Stimulated activated CD8-positive, alpha-beta memory T cell treated with anti-CD3 and anti-CD28 coated beads, Interleukin-7, amount 100 ng/mL, for 24 hours (primary cell): ENCODE results near the gene HYDIN.

Source experiments
- DNase-seq: peaks from one replicate; pipeline ENCODE4 v3.0.0-alpha.2; 2020; ENCODE audit warnings: low read depth

Gene HYDIN

GRCh38 chr16:70764632-70765031 lies 465.9 kb downstream of the HYDIN start:
- no peak for DNase-seq

GRCh38 chr16:70760221-70760620 lies 470.3 kb downstream of the HYDIN start:
- DNase-seq: no peak

GRCh38 chr16:70759666-70760065 lies 470.9 kb downstream of the HYDIN start:
- DNase-seq: no peak

- DNase-seq: no peak
Measured at GRCh38 chr16:70758786-70759185, 471.7 kb downstream of the HYDIN start.
